Measurements from ENCODE around the gene PSMB7. TPM values are rescaled to one million over a fixed set of nuclear protein-coding genes. Genes with fewer than 3 reads are reported as not detected.

The PSMB7 gene
- total RNA-seq, 2 donors from 2014 or later, result 145 to 147 TPM

GRCh38 chr9:124328285-124328684 is 87.0 kb downstream of the PSMB7 start:
- H3K4me3 Mint-ChIP-seq, result no peak overlapping the region
- H3K27me3 Mint-ChIP-seq, result no peaks in the 10 kb centered on the region
- H3K27ac Mint-ChIP-seq, result no peak overlapping the region
- ATAC-seq (no peak), DNase-seq (ENCODE audit: low spot score) (no peak)
- no peaks in the 10 kb centered on the region for H3K9me3 Mint-ChIP-seq
- H3K4me1 Mint-ChIP-seq (ENCODE audit: low read depth in 2 of 2), result peaks cover 0 to 2% of the 10 kb centered on the region in 2 donors
- H3K36me3 Mint-ChIP-seq, result no peaks in the 10 kb centered on the region

DNA sequence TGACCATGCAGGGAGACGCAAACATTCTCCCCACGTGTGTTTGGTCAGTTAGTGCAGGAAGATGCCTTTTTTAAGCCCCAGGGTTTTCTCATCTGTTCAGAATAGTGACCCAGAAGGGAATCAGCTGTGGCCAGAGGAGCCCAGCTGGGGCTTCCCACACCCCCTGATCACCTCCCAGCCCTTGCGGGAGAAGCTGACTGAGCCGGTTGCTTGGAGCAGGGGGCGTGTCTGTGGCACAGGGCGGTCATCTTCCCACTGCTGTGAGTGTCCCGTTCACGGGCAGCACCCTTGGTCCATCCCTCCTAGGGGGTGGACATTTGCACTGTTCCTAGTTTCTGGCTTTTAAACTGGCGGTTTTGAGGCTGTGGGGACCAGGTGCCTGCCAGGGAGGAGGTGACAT is 87.8 kb downstream of the PSMB7 start:
- Mint-ChIP-seq H3K36me3 (no peaks in the 10 kb centered on the region), H3K27ac (no peak overlapping the region), H3K27me3 (no peaks in the 10 kb centered on the region), H3K9me3 (no peaks in the 10 kb centered on the region), H3K4me1 (ENCODE audit: low read depth in 2 of 2) (peaks cover 0 to 9% of the 10 kb centered on the region in 2 donors), H3K4me3 (no peak overlapping the region)
- no peak for ATAC-seq
- DNase-seq (ENCODE audit: low spot score), result no peak

DNA sequence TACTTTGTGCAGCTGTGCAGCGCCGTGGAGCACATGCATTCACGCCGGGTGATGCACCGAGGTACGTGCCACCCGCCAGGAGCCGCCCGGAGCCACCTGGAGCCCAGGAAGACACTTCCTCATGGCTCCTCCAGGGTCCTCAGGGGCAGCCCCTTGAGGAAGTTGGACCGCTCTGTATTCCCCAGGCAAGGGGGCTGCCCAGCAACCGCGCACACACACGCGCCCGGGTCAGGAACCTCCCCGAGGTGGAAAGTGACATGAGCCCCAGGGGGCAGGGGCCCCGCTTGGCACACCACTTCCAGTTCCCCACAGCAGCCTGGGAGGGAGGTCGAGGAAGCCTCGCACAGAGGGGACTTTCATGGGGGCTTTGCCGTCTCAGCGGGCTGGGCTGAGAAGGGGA is 88.9 kb downstream of the PSMB7 start:
- no peak overlapping the region for H3K27ac Mint-ChIP-seq
- no peak for ATAC-seq
- peaks cover 0 to 7% of the 10 kb centered on the region in 2 donors for H3K4me1 Mint-ChIP-seq (ENCODE audit: low read depth in 2 of 2)
- DNase-seq (ENCODE audit: low spot score), result no peak
- H3K9me3 Mint-ChIP-seq, result no peaks in the 10 kb centered on the region
- H3K27me3 Mint-ChIP-seq, result no peaks in the 10 kb centered on the region
- no peak overlapping the region for H3K4me3 Mint-ChIP-seq
- no peaks in the 10 kb centered on the region for H3K36me3 Mint-ChIP-seq

- DNase-seq (ENCODE audit: low spot score) (no peak), ATAC-seq (no peak)
- H3K4me3 Mint-ChIP-seq, result no peak overlapping the region
- peaks cover 0 to 7% of the 10 kb centered on the region in 2 donors for H3K4me1 Mint-ChIP-seq (ENCODE audit: low read depth in 2 of 2)
- H3K36me3 Mint-ChIP-seq, result no peaks in the 10 kb centered on the region
- H3K27ac Mint-ChIP-seq, result no peak overlapping the region
- H3K27me3 Mint-ChIP-seq, result no peaks in the 10 kb centered on the region
- no peaks in the 10 kb centered on the region for H3K9me3 Mint-ChIP-seq
Observed at GRCh38 chr9:124325816-124326215, 89.4 kb downstream of the PSMB7 start.

GRCh38 chr9:124323904-124324303 is 91.3 kb downstream of the PSMB7 start:
- no peaks in the 10 kb centered on the region for H3K36me3 Mint-ChIP-seq
- no peaks in the 10 kb centered on the region for H3K27me3 Mint-ChIP-seq
- H3K9me3 Mint-ChIP-seq, result no peaks in the 10 kb centered on the region
- ATAC-seq, result no peak
- peaks cover 0 to 17% of the 10 kb centered on the region in 2 donors for H3K4me1 Mint-ChIP-seq (ENCODE audit: low read depth in 2 of 2)
- no peak overlapping the region for H3K4me3 Mint-ChIP-seq
- DNase-seq (ENCODE audit: low spot score), result no peak
- H3K27ac Mint-ChIP-seq, result no peak overlapping the region

DNA sequence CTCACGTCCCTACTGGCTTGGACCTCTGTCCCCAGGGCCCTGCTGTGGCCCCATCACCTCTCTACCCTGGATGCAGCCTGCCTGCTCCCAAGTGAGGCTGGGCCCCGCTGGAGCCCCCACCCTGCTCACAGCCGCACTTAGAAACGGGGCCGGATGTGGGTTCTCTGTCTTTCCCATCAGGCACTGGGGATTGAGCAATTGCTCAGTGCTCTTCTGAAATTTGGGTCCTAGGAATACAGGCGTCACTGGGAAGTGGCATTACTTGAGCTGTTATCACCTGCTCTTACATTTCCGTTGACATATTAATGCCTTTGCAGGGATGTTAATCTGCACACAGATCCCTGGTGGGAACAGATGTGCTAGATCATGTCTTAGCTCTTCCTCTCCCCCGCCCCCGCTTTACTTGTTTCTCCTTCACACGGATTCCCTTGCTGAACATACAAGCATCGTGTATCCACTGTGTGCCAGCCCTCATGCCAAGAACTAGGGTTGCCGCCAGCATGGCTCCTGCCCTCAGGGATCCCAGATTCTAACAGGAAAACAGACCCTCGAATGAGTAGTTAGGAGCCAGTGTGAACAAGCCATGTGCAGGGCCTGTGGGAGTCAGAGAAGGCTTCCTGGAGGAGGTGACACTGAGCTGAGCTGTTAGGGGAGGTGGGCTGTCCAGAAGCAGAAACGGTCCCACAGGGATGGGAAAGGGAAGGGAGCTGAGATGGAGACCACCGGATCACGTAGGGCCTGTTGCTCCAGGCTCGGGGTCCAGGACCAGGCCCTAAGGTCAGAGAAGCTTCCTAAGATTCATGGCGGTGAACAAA is 92.4 kb downstream of the PSMB7 start:
- Mint-ChIP-seq H3K9me3 (no peaks in the 10 kb centered on the region), H3K4me1 (ENCODE audit: low read depth in 2 of 2) (peaks cover 0 to 17% of the 10 kb centered on the region in 2 donors), H3K4me3 (no peak overlapping the region), H3K27me3 (no peaks in the 10 kb centered on the region), H3K36me3 (no peaks in the 10 kb centered on the region), H3K27ac (peak overlapping the region in 1 of 2 donors; percentile 62)
- DNase-seq (ENCODE audit: low spot score) (no peak), ATAC-seq (no peak)

GRCh38 chr9:124321935-124322334 is 93.3 kb downstream of the PSMB7 start:
- Mint-ChIP-seq H3K27ac (no peak overlapping the region), H3K36me3 (no peaks in the 10 kb centered on the region)

GRCh38 chr9:124321416-124321815 is 93.8 kb downstream of the PSMB7 start:
- no peaks in the 10 kb centered on the region for H3K27me3 Mint-ChIP-seq
- ATAC-seq, result no peak
- peaks cover 0 to 17% of the 10 kb centered on the region in 2 donors for H3K4me1 Mint-ChIP-seq (ENCODE audit: low read depth in 2 of 2)
- DNase-seq (ENCODE audit: low spot score), result no peak
- H3K4me3 Mint-ChIP-seq, result no peak overlapping the region
- no peaks in the 10 kb centered on the region for H3K9me3 Mint-ChIP-seq
- H3K36me3 Mint-ChIP-seq, result no peaks in the 10 kb centered on the region
- no peak overlapping the region for H3K27ac Mint-ChIP-seq

More at GRCh38 chr9:124321935-124322334, 93.3 kb downstream of the PSMB7 start:
- H3K4me1 Mint-ChIP-seq (ENCODE audit: low read depth in 2 of 2), result peaks cover 0 to 17% of the 10 kb centered on the region in 2 donors
- DNase-seq (ENCODE audit: low spot score) (no peak), ATAC-seq (no peak)
- no peak overlapping the region for H3K4me3 Mint-ChIP-seq
- no peaks in the 10 kb centered on the region for H3K9me3 Mint-ChIP-seq
- no peaks in the 10 kb centered on the region for H3K27me3 Mint-ChIP-seq

DNA sequence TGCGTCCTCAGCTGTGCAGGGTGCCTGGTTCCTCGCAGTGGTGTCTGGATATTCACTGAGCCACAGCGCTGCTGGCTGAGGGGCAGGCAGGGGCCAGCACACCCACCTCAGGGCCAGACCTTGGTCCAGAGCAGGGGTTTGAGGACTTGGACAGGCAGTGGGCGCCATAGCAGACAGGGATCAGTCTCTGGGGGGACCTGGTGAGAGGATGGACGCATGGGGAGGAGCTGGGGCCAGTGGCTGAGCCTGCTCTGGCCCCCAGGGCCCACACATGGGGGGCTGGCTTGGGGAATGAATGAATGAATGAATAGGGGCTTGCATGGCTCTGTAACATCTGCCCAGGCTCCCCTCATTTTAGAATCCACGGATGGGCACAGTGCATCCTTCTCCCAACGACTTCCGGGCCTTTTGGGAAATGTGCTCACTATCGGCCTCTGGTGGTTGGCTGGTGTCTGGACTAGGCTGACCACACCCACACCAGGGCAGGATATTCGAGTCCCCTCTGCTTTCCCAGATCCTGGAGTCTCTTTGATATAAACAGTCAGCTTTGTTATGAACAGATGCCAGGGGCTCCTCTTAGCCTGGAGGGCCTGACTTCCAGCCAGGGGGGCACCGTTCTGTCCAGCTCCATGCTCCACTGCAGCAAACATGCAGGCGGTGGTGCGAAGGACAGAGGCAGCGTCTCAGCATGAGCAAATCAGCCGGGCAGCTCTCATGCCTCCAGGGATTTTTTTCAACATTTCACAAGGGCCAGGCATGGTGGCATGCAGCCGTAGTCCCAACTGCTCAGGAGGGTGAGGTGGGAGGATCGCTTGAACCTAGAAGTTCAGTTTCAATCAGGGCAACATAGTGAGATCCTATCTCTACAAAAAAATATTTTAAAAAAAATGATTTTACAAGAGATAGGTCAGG is 94.9 kb downstream of the PSMB7 start:
- H3K9me3 Mint-ChIP-seq, result no peaks in the 10 kb centered on the region
- H3K27me3 Mint-ChIP-seq, result no peaks in the 10 kb centered on the region

GRCh38 chr9:124315882-124316281 is 99.4 kb downstream of the PSMB7 start:
- no peak overlapping the region for H3K27ac Mint-ChIP-seq
- no peaks in the 10 kb centered on the region for H3K9me3 Mint-ChIP-seq
- no peak for ATAC-seq
- no peak overlapping the region for H3K4me3 Mint-ChIP-seq
- H3K4me1 Mint-ChIP-seq (ENCODE audit: low read depth in 2 of 2), result peaks cover 0 to 15% of the 10 kb centered on the region in 2 donors
- H3K36me3 Mint-ChIP-seq, result no peaks in the 10 kb centered on the region
- no peak for DNase-seq (ENCODE audit: low spot score)
- H3K27me3 Mint-ChIP-seq, result no peaks in the 10 kb centered on the region

More for the DNA sequence above, 94.9 kb downstream of the PSMB7 start:
- DNase-seq (ENCODE audit: low spot score) (no peak), ATAC-seq (peak; percentile 62 to 66)
- Mint-ChIP-seq H3K4me1 (ENCODE audit: low read depth in 2 of 2) (peaks cover 0 to 17% of the 10 kb centered on the region in 2 donors), H3K4me3 (no peak overlapping the region), H3K36me3 (no peaks in the 10 kb centered on the region), H3K27ac (no peak overlapping the region)

- H3K27ac Mint-ChIP-seq, result no peak overlapping the region
- no peaks in the 10 kb centered on the region for H3K36me3 Mint-ChIP-seq
Observed at GRCh38 chr9:124313940-124314339, 101.3 kb downstream of the PSMB7 start.

DNA sequence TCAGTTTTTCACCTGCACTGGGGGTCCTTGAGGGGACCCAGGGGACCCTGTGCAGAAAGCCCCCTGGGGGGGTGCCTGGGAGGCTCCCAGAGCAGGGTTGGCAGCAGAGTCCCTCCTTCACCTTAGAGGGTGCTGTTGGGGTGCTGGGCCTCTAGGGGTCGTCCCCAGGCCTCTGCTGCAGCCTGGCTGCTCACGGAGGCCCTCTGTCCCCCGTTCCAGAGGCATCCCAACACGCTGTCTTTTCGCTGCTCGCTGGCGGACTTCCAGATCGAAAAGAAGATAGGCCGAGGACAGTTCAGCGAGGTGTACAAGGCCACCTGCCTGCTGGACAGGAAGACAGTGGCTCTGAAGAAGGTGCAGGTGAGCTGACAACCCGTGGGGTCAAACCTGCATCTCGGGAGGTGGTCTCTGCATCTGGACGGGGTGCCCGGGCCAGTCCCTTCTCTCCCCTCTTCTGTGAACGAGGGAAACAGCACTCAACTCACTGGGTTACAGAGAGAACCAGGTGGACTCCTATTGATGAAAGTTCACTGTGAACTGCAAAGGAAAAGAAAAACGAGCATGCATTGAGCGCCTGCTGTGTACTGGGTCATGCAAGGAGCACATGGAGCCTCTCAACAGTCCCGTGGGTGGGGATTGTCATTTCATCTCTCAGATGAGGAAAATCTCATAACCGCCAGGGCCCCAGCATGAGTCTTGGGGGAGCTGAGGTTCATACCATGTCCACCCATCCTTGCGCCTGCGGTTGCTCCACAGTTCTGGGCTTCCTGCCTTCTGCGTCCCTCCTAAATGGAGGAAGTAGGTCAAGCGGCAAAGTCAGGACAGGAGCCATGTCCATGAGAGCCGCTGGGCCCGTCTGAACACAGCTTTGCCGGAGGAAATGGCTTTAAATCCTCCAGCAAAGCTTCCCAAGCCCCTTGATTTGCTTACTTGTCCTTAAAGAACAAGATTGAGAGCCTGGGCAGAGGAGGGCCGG is 102.7 kb downstream of the PSMB7 start:
- Mint-ChIP-seq H3K4me1 (ENCODE audit: low read depth in 2 of 2) (peaks cover 0 to 5% of the 10 kb centered on the region in 2 donors), H3K27ac (no peak overlapping the region), H3K27me3 (no peaks in the 10 kb centered on the region), H3K4me3 (no peak overlapping the region), H3K36me3 (no peaks in the 10 kb centered on the region), H3K9me3 (no peaks in the 10 kb centered on the region)
- ATAC-seq (no peak), DNase-seq (ENCODE audit: low spot score) (no peak)

More at GRCh38 chr9:124313940-124314339, 101.3 kb downstream of the PSMB7 start:
- Mint-ChIP-seq H3K4me3 (no peak overlapping the region), H3K27me3 (no peaks in the 10 kb centered on the region), H3K9me3 (no peaks in the 10 kb centered on the region), H3K4me1 (ENCODE audit: low read depth in 2 of 2) (peaks cover 0 to 5% of the 10 kb centered on the region in 2 donors)
- ATAC-seq (no peak), DNase-seq (ENCODE audit: low spot score) (no peak)

GRCh38 chr9:124311283-124311682 is 104.0 kb downstream of the PSMB7 start:
- H3K27me3 Mint-ChIP-seq, result no peaks in the 10 kb centered on the region
- no peak overlapping the region for H3K4me3 Mint-ChIP-seq
- H3K4me1 Mint-ChIP-seq (ENCODE audit: low read depth in 2 of 2), result peaks cover 2 to 9% of the 10 kb centered on the region in 2 donors
- no peak overlapping the region for H3K27ac Mint-ChIP-seq
- no peaks in the 10 kb centered on the region for H3K36me3 Mint-ChIP-seq
- DNase-seq (ENCODE audit: low spot score) (no peak), ATAC-seq (no peak)
- no peaks in the 10 kb centered on the region for H3K9me3 Mint-ChIP-seq
